ENCODE measurements around the gene ASB2. TPM values are rescaled to one million over a fixed set of nuclear protein-coding genes. Genes with fewer than 3 reads are reported as not detected.

Gene ASB2
- total RNA-seq, 4 donors from 2014 or later = 0.60 to 2.1 (median 1.8) TPM; not detected in 1

DNA sequence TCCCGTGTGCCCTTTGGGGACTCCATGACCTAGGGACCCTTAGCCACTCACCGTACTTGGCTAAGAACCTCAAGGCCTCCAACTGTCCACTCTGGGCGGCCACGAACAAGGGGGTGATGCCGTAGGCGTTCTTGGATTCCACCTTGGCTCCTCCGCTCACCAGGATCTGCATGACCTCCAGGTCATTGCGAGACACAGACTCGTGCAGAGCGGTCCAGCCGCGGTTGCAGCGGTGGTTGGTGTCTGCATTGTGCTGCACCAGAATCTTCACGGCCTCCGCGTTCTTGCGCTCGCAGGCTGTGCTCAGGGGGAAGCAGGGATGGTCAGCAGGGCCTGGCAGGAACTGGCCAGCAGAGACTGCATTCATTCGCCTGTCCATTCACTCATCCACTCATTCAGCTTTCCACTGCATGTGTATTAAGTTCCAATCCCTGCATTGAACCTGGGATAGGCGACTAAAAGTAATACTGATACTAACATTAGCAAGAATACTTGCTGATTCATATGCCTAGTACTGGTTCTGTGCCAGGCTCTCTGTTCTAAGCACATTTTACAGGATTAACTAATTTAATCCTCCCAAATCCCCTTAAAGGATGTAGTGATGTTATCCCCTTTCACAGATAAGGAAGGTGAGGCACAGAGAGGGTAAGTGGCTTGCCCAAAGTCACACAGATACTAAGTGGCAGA lies 25.3 kb downstream of the ASB2 start:
- DNase-seq (ENCODE audit: low spot score in 2 of 2) = no peak
- Histone ChIP-seq H3K9me3 (no peaks in the 10 kb centered on the region), H3K27me3 (no peaks in the 10 kb centered on the region), H3K4me1 (peaks cover 0 to 6% (median under 1%) of the 10 kb centered on the region in 4 donors), H3K27ac (no peak overlapping the region), H3K36me3 (no peaks in the 10 kb centered on the region), H3K4me3 (no peak overlapping the region)
- WGBS, 2 donors = 81 to 88% methylated on average over 17 to 20 of the region's 20 CpGs
- no peak for TF ChIP-seq EP300 (IDR thresholded peaks at IDR 0.05)
- TF ChIP-seq POLR2A (IDR thresholded peaks at IDR 0.05) = no peak
- TF ChIP-seq, protein P1, sequence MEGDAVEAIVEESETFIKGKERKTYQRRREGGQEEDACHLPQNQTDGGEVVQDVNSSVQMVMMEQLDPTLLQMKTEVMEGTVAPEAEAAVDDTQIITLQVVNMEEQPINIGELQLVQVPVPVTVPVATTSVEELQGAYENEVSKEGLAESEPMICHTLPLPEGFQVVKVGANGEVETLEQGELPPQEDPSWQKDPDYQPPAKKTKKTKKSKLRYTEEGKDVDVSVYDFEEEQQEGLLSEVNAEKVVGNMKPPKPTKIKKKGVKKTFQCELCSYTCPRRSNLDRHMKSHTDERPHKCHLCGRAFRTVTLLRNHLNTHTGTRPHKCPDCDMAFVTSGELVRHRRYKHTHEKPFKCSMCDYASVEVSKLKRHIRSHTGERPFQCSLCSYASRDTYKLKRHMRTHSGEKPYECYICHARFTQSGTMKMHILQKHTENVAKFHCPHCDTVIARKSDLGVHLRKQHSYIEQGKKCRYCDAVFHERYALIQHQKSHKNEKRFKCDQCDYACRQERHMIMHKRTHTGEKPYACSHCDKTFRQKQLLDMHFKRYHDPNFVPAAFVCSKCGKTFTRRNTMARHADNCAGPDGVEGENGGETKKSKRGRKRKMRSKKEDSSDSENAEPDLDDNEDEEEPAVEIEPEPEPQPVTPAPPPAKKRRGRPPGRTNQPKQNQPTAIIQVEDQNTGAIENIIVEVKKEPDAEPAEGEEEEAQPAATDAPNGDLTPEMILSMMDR (IDR thresholded peaks at IDR 0.05) = no peak

- Histone ChIP-seq H3K27me3 (no peaks in the 10 kb centered on the region), H3K9me3 (no peaks in the 10 kb centered on the region), H3K4me1 (no peaks in the 10 kb centered on the region), H3K4me3 (no peak overlapping the region), H3K27ac (no peak overlapping the region), H3K36me3 (no peaks in the 10 kb centered on the region)
- DNase-seq (ENCODE audit: low spot score in 2 of 2) = no peak
- WGBS, 2 donors = 74 to 82% methylated on average over 9 to 13 of the region's 13 CpGs
- TF ChIP-seq POLR2A (IDR thresholded peaks at IDR 0.05) (no peak), EP300 (IDR thresholded peaks at IDR 0.05) (no peak)
- TF ChIP-seq, protein P1 (IDR thresholded peaks at IDR 0.05) = no peak
Observed at GRCh38 chr14:93949511-93950075, 26.8 kb downstream of the ASB2 start.

- Histone ChIP-seq H3K27ac (no peak overlapping the region), H3K36me3 (no peaks in the 10 kb centered on the region), H3K4me3 (no peak overlapping the region), H3K4me1 (no peaks in the 10 kb centered on the region), H3K27me3 (no peaks in the 10 kb centered on the region), H3K9me3 (no peaks in the 10 kb centered on the region)
- DNase-seq (ENCODE audit: low spot score in 2 of 2) = no peak
- WGBS, 2 donors = 76 to 78% methylated on average over 17 to 19 of the region's 19 CpGs
- TF ChIP-seq POLR2A (IDR thresholded peaks at IDR 0.05) (no peak), EP300 (IDR thresholded peaks at IDR 0.05) (no peak)
- TF ChIP-seq, protein P1 (IDR thresholded peaks at IDR 0.05) = no peak
Observed at GRCh38 chr14:93947282-93947681, 29.1 kb downstream of the ASB2 start.

GRCh38 chr14:93946541-93947090 lies 29.8 kb downstream of the ASB2 start:
- no peak overlapping the region for H3K4me3 ChIP-seq
- no peaks in the 10 kb centered on the region for H3K27me3 ChIP-seq
- no peaks in the 10 kb centered on the region for H3K9me3 ChIP-seq
- no peak overlapping the region for H3K27ac ChIP-seq
- TF ChIP-seq POLR2A (IDR thresholded peaks at IDR 0.05) = no peak
- no peak for TF ChIP-seq EP300 (IDR thresholded peaks at IDR 0.05)
- TF ChIP-seq, protein P1 (IDR thresholded peaks at IDR 0.05) = no peak
- H3K4me1 ChIP-seq = no peaks in the 10 kb centered on the region
- no peak for DNase-seq (ENCODE audit: low spot score in 2 of 2)
- 81 to 87% methylated on average over 7 of the region's 7 CpGs for WGBS, 2 donors
- no peaks in the 10 kb centered on the region for H3K36me3 ChIP-seq

GRCh38 chr14:93946104-93946503 lies 30.3 kb downstream of the ASB2 start:
- no peaks in the 10 kb centered on the region for H3K36me3 ChIP-seq
- no peaks in the 10 kb centered on the region for H3K27me3 ChIP-seq
- TF ChIP-seq, protein P1 (IDR thresholded peaks at IDR 0.05) = no peak
- TF ChIP-seq POLR2A (IDR thresholded peaks at IDR 0.05) = no peak
- no peak for TF ChIP-seq EP300 (IDR thresholded peaks at IDR 0.05)
- H3K4me1 ChIP-seq = no peaks in the 10 kb centered on the region
- WGBS, 2 donors = 60 to 66% methylated on average over 6 of the region's 6 CpGs
- no peak overlapping the region for H3K4me3 ChIP-seq
- H3K9me3 ChIP-seq = no peaks in the 10 kb centered on the region
- H3K27ac ChIP-seq = no peak overlapping the region
- no peak for DNase-seq (ENCODE audit: low spot score in 2 of 2)
